ENCODE data around the gene HELZ2. TPM values are rescaled to one million over a fixed set of nuclear protein-coding genes. Genes with fewer than 3 reads are reported as not detected.
"Not testable (repeated sequence)": the region's sequence is repeated elsewhere in the genome, so short reads cannot be mapped to it uniquely, and the experiment has no call there.

The HELZ2 gene
- total RNA-seq, 1 experiment from 2014 or later: 17.8 TPM

- DNase-seq (ENCODE audit: low read depth in 1 of 2, low spot score in 2 of 2): no peak
- H3K27me3 ChIP-seq (replicated peaks): no peaks in the 10 kb centered on the region
- H3K4me3 ChIP-seq: no peak overlapping the region
- no peaks in the 10 kb centered on the region for H3K9me3 ChIP-seq (replicated peaks)
- no peak overlapping the region for H3K27ac ChIP-seq
- no peaks in the 10 kb centered on the region for H3K4me1 ChIP-seq (replicated peaks)
- peaks cover 16% of the 10 kb centered on the region for H3K36me3 ChIP-seq
These were observed 36.8 kb upstream of the HELZ2 start for GRCh38 chr20:63610581-63611435.

GRCh38 chr20:63606686-63607085 lies 32.6 kb upstream of the HELZ2 start:
- Histone ChIP-seq H3K4me3 (no peak overlapping the region), H3K27me3 (replicated peaks) (no peaks in the 10 kb centered on the region), H3K9me3 (replicated peaks) (no peaks in the 10 kb centered on the region), H3K27ac (no peak overlapping the region), H3K36me3 (peaks cover 11% of the 10 kb centered on the region), H3K4me1 (replicated peaks) (no peaks in the 10 kb centered on the region)
- no peak for DNase-seq (ENCODE audit: low read depth in 1 of 2, low spot score in 2 of 2)

- Histone ChIP-seq H3K4me3 (no peak overlapping the region), H3K27me3 (replicated peaks) (no peaks in the 10 kb centered on the region), H3K4me1 (replicated peaks) (no peaks in the 10 kb centered on the region), H3K36me3 (peaks cover 39% of the 10 kb centered on the region), H3K27ac (no peak overlapping the region), H3K9me3 (replicated peaks) (no peaks in the 10 kb centered on the region)
- DNase-seq (ENCODE audit: low read depth in 1 of 2, low spot score in 2 of 2): no peak
These were observed 28.3 kb upstream of the HELZ2 start for GRCh38 chr20:63602321-63602720.

- not testable (repeated sequence) for H3K27ac ChIP-seq; DNase-seq (ENCODE audit: low read depth in 1 of 2, low spot score in 2 of 2); H3K27me3 ChIP-seq (replicated peaks); H3K9me3 ChIP-seq (replicated peaks); H3K4me1 ChIP-seq (replicated peaks); H3K4me3 ChIP-seq
- peaks cover 39% of the 10 kb centered on the region for H3K36me3 ChIP-seq
These were observed 27.6 kb upstream of the HELZ2 start for GRCh38 chr20:63601679-63602078.

- Histone ChIP-seq H3K27ac (no peak overlapping the region), H3K27me3 (replicated peaks) (no peaks in the 10 kb centered on the region), H3K36me3 (peaks cover 49% of the 10 kb centered on the region), H3K4me1 (replicated peaks) (no peaks in the 10 kb centered on the region), H3K9me3 (replicated peaks) (no peaks in the 10 kb centered on the region), H3K4me3 (no peak overlapping the region)
- no peak for DNase-seq (ENCODE audit: low read depth in 1 of 2, low spot score in 2 of 2)
These were observed 25.5 kb upstream of the HELZ2 start for GRCh38 chr20:63599396-63600050.

- no peak for DNase-seq (ENCODE audit: low read depth in 1 of 2, low spot score in 2 of 2)
- Histone ChIP-seq H3K27me3 (replicated peaks) (no peaks in the 10 kb centered on the region), H3K4me1 (replicated peaks) (no peaks in the 10 kb centered on the region), H3K9me3 (replicated peaks) (no peaks in the 10 kb centered on the region), H3K36me3 (peaks cover 55% of the 10 kb centered on the region), H3K27ac (no peak overlapping the region), H3K4me3 (no peak overlapping the region)
These were observed 24.7 kb upstream of the HELZ2 start for GRCh38 chr20:63598479-63599395.

- no peak for DNase-seq (ENCODE audit: low read depth in 1 of 2, low spot score in 2 of 2)
- Histone ChIP-seq H3K4me1 (replicated peaks) (no peaks in the 10 kb centered on the region), H3K4me3 (no peak overlapping the region), H3K36me3 (peaks cover 62% of the 10 kb centered on the region), H3K27ac (no peak overlapping the region), H3K9me3 (replicated peaks) (no peaks in the 10 kb centered on the region), H3K27me3 (replicated peaks) (no peaks in the 10 kb centered on the region)
These were observed 23.8 kb upstream of the HELZ2 start for GRCh38 chr20:63597651-63598478.

GRCh38 chr20:63596423-63596822 lies 22.4 kb upstream of the HELZ2 start:
- H3K36me3 ChIP-seq: peaks cover 66% of the 10 kb centered on the region
- no peak overlapping the region for H3K4me3 ChIP-seq
- DNase-seq (ENCODE audit: low read depth in 1 of 2, low spot score in 2 of 2): no peak
- H3K27me3 ChIP-seq (replicated peaks): no peaks in the 10 kb centered on the region
- no peaks in the 10 kb centered on the region for H3K9me3 ChIP-seq (replicated peaks)
- no peaks in the 10 kb centered on the region for H3K4me1 ChIP-seq (replicated peaks)
- no peak overlapping the region for H3K27ac ChIP-seq

- Histone ChIP-seq H3K9me3 (replicated peaks) (no peaks in the 10 kb centered on the region), H3K27ac (no peak overlapping the region), H3K27me3 (replicated peaks) (no peaks in the 10 kb centered on the region), H3K4me3 (no peak overlapping the region), H3K36me3 (peaks cover 65% of the 10 kb centered on the region), H3K4me1 (replicated peaks) (no peaks in the 10 kb centered on the region)
- no peak for DNase-seq (ENCODE audit: low read depth in 1 of 2, low spot score in 2 of 2)
These were observed 21.5 kb upstream of the HELZ2 start for GRCh38 chr20:63595416-63596127.

GRCh38 chr20:63594043-63594561 lies 20.1 kb upstream of the HELZ2 start:
- Histone ChIP-seq H3K36me3 (peaks cover 64% of the 10 kb centered on the region), H3K9me3 (replicated peaks) (no peaks in the 10 kb centered on the region), H3K4me3 (no peak overlapping the region), H3K27me3 (replicated peaks) (no peaks in the 10 kb centered on the region), H3K27ac (no peak overlapping the region), H3K4me1 (replicated peaks) (no peaks in the 10 kb centered on the region)
- no peak for DNase-seq (ENCODE audit: low read depth in 1 of 2, low spot score in 2 of 2)

GRCh38 chr20:63592661-63593060 lies 18.6 kb upstream of the HELZ2 start:
- Histone ChIP-seq H3K36me3 (peaks cover 67% of the 10 kb centered on the region), H3K27ac (no peak overlapping the region), H3K4me3 (no peak overlapping the region), H3K9me3 (replicated peaks) (no peaks in the 10 kb centered on the region), H3K27me3 (replicated peaks) (no peaks in the 10 kb centered on the region), H3K4me1 (replicated peaks) (no peaks in the 10 kb centered on the region)
- no peak for DNase-seq (ENCODE audit: low read depth in 1 of 2, low spot score in 2 of 2)

GRCh38 chr20:63591786-63592355 lies 17.8 kb upstream of the HELZ2 start:
- Histone ChIP-seq H3K9me3 (replicated peaks) (no peaks in the 10 kb centered on the region), H3K27me3 (replicated peaks) (no peaks in the 10 kb centered on the region), H3K4me3 (no peak overlapping the region), H3K36me3 (peaks cover 65% of the 10 kb centered on the region), H3K27ac (no peak overlapping the region), H3K4me1 (replicated peaks) (no peaks in the 10 kb centered on the region)
- DNase-seq (ENCODE audit: low read depth in 1 of 2, low spot score in 2 of 2): no peak

Measured in SJSA1 (cell line).